ENCODE results near the gene CREBRF. TPM values are rescaled to one million over a fixed set of nuclear protein-coding genes. Genes with fewer than 3 reads are reported as not detected.

CREBRF gene
- total RNA-seq, 2 experiments from 2014 or later, result 92.7 to 99.6 TPM

DNA sequence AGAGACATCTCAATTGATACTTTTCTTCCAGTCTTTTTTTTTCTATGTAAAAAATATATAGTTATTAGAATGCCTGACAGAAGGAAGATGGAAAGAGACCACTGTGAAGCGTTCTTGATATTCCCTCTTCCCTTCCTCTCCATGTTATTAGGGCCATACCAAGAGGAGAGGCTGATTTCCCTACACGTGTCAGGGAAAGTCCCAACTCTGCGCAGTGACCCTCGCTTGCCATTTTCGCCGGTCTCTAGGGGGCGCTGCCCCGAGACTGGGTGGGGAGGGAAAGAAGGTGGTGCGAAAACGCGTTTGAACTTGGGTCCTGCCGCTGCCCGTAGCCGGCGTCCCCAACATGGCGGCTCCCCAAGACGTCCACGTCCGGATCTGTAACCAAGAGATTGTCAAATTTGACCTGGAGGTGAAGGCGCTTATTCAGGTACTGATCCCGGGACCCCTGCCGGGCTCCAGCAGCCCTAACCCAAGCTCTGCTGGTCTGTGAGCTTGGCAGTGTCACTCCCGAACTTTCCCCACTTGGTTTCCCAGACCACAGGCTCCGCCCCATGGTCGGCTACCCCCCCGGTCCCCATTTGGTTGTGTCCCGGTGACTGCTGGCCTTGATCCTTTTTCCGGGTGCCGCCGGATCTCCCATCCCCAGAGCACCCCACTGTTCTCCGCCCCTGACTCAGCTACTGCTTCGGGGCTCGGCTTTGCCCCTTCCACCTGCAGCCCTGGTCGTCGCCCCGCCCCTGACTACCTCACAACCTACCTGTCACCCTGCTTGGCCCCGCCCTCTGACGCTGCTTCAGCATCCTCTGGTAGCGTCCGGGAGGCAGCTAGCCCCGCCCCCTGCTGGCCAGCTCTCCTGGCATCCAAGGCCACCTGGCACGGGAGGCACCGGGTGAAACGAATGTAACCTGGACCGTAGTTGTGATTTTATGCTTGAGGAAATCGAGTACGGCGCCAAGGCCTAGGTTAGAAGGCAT lies 88.3 kb downstream of the CREBRF start, which contains the start of gene BNIP1:
BNIP1 (plus strand) TSS at position 332 of the 977 bp plus-strand sequence; CDS start at position 347, 15 bp downstream.
- ATAC-seq (ENCODE audit: poor library complexity) (peak; percentile 93), DNase-seq (peak; percentile 90 to 99 (median 97))
- intact Hi-C loops (cut with DNase I, micrococcal nuclease), result loop anchor here (1.0 to 5.0 kb wide), 8 partner anchors 88 to 432 kb away; partner anchors contain the start of genes CREBRF (in 2 of the 2), DUSP1 (in 1 of the 2) and RPL26L1 (in 1 of the 2)
- TF ChIP-seq, protein P1, sequence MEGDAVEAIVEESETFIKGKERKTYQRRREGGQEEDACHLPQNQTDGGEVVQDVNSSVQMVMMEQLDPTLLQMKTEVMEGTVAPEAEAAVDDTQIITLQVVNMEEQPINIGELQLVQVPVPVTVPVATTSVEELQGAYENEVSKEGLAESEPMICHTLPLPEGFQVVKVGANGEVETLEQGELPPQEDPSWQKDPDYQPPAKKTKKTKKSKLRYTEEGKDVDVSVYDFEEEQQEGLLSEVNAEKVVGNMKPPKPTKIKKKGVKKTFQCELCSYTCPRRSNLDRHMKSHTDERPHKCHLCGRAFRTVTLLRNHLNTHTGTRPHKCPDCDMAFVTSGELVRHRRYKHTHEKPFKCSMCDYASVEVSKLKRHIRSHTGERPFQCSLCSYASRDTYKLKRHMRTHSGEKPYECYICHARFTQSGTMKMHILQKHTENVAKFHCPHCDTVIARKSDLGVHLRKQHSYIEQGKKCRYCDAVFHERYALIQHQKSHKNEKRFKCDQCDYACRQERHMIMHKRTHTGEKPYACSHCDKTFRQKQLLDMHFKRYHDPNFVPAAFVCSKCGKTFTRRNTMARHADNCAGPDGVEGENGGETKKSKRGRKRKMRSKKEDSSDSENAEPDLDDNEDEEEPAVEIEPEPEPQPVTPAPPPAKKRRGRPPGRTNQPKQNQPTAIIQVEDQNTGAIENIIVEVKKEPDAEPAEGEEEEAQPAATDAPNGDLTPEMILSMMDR (IDR thresholded peaks at IDR 0.05), result peak; percentile 90
- Histone ChIP-seq H3K4me3 (ENCODE audit: low read length) (peak within 1 kb of the TSS; percentile 90), H3K27ac (ENCODE audit: low read depth in 1 of 2, low read length in 2 of 2) (peak within 1 kb of the TSS; percentile 97 to 99), H3K36me3 (ENCODE audit: insufficient read depth, low read length) (peaks cover 28% of the 10 kb centered on the region), H3K9me3 (ENCODE audit: control insufficient read depth in 1 of 2, insufficient read depth in 1 of 2, low read length in 2 of 2) (no peaks in the 10 kb centered on the region), H3K4me1 (ENCODE audit: insufficient read depth, low read length) (peaks cover 8% of the 10 kb centered on the region), H3K27me3 (ENCODE audit: control insufficient read depth in 1 of 2, insufficient read depth in 2 of 2, low read length in 2 of 2) (no peaks in the 10 kb centered on the region)
- Mint-ChIP-seq H3K4me1 (ENCODE audit: low read depth) (peaks cover 13% of the 10 kb centered on the region), H3K27ac (peak within 1 kb of the TSS; percentile 100), H3K9me3 (no peaks in the 10 kb centered on the region), H3K36me3 (ENCODE audit: low read depth) (peaks cover 36% of the 10 kb centered on the region), H3K27me3 (no peaks in the 10 kb centered on the region), H3K4me3 (peak within 1 kb of the TSS; percentile 98)
- CTCF ChIA-PET, result interaction anchor here (0.9 to 2.7 kb wide), 7 partner anchors 9 to 185 kb away, joined by 3 to 17 read pairs (median 5); partner anchors contain the start of genes ATP6V0E1 and RPL26L1
- POLR2A ChIA-PET, result interaction anchor here (1.0 to 3.1 kb wide), 8 partner anchors 9 to 372 kb away, joined by 3 to 56 read pairs (median 8); partner anchors contain the start of genes ATP6V0E1 and RPL26L1

DNA sequence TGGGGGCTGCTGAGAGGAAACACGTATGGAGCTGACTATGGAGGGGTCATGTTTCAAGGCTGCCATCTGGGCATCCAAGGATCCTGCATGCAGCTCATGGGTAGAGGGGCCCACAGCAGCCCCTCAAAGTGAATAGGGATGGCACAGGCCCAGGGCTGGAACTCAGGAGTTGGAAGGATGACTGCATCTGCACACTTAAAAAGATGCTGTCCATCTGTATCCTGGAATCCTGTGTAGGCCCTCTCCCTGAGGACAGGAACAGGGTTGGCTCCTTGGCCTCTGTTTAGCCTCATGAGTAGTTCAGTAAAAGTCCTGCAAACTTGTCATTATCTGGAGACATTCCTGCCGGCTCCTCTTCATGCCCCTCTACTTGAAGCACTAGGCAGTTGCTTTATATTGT lies 92.2 kb downstream of the CREBRF start:
- Mint-ChIP-seq H3K4me1 (ENCODE audit: low read depth) (peaks cover 20% of the 10 kb centered on the region), H3K9me3 (no peaks in the 10 kb centered on the region), H3K36me3 (ENCODE audit: low read depth) (peaks cover 65% of the 10 kb centered on the region), H3K27ac (no peak overlapping the region), H3K4me3 (no peak overlapping the region), H3K27me3 (no peaks in the 10 kb centered on the region)
- DNase-seq (no peak), ATAC-seq (ENCODE audit: poor library complexity) (no peak)
- H3K36me3 ChIP-seq (ENCODE audit: insufficient read depth, low read length), result peaks cover 37% of the 10 kb centered on the region
- intact Hi-C loops (cut with DNase I, micrococcal nuclease), result loop anchor here in 1 of 2 experiments (5.0 kb wide), 1 partner anchor 436 kb away; no protein-coding TSS in a partner anchor
- H3K4me3 ChIP-seq (ENCODE audit: low read length), result no peak overlapping the region
- no peaks in the 10 kb centered on the region for H3K27me3 ChIP-seq (ENCODE audit: control insufficient read depth in 1 of 2, insufficient read depth in 2 of 2, low read length in 2 of 2)
- no peaks in the 10 kb centered on the region for H3K9me3 ChIP-seq (ENCODE audit: control insufficient read depth in 1 of 2, insufficient read depth in 1 of 2, low read length in 2 of 2)
- ChIA-PET CTCF (no interaction called here), POLR2A (no interaction called here)
- H3K27ac ChIP-seq (ENCODE audit: low read depth in 1 of 2, low read length in 2 of 2), result no peak overlapping the region
- H3K4me1 ChIP-seq (ENCODE audit: insufficient read depth, low read length), result peaks cover 8% of the 10 kb centered on the region
- TF ChIP-seq, protein P1 (IDR thresholded peaks at IDR 0.05), result no peak

DNA sequence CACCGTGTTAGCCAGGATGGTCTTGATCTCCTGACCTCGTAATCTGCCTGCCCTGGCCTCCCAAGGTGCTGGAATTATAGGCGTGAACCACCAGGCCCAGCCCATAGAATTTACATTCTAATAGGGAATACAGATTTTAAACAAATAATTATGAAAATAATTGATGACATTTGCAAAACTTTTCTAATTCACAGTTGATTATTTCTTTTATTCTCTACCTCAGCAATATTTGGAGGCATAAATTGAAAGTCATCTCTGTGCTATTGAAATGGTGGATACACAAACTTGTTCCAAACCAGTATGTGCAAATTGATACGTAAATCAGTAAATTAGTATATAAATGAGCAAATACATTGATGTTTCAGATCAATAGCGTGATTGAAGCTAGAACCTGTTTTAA lies 96.4 kb downstream of the CREBRF start:
- ChIA-PET CTCF (no interaction called here), POLR2A (interaction anchor here (1.2 kb wide), 1 partner anchor 11 kb away, joined by 3 read pairs; no protein-coding TSS in a partner anchor)
- Histone ChIP-seq H3K4me1 (ENCODE audit: insufficient read depth, low read length) (no peaks in the 10 kb centered on the region), H3K27me3 (ENCODE audit: control insufficient read depth in 1 of 2, insufficient read depth in 2 of 2, low read length in 2 of 2) (no peaks in the 10 kb centered on the region), H3K27ac (ENCODE audit: low read depth in 1 of 2, low read length in 2 of 2) (no peak overlapping the region), H3K9me3 (ENCODE audit: control insufficient read depth in 1 of 2, insufficient read depth in 1 of 2, low read length in 2 of 2) (no peaks in the 10 kb centered on the region), H3K4me3 (ENCODE audit: low read length) (no peak overlapping the region), H3K36me3 (ENCODE audit: insufficient read depth, low read length) (peaks cover 62% of the 10 kb centered on the region)
- Mint-ChIP-seq H3K27me3 (no peaks in the 10 kb centered on the region), H3K4me1 (ENCODE audit: low read depth) (peaks cover 7% of the 10 kb centered on the region), H3K4me3 (no peak overlapping the region), H3K9me3 (no peaks in the 10 kb centered on the region), H3K27ac (no peak overlapping the region), H3K36me3 (ENCODE audit: low read depth) (peaks cover 81% of the 10 kb centered on the region)
- DNase-seq (no peak), ATAC-seq (ENCODE audit: poor library complexity) (no peak)
- intact Hi-C loops (cut with DNase I, micrococcal nuclease), result no loop called here
- TF ChIP-seq, protein P1 (IDR thresholded peaks at IDR 0.05), result no peak

All from CD4-positive, alpha-beta T cell (primary cell).